CD4-positive, CD25-positive, alpha-beta regulatory T cell (primary cell): ENCODE measurements around the gene FRAT2. TPM values are rescaled to one million over a fixed set of nuclear protein-coding genes. Genes with fewer than 3 reads are reported as not detected.
A peak's percentile ranks its signal among the peaks of the same experiment; 100 is the strongest.

ENCODE experiments used
- ATAC-seq, 2 donors: fragments of 150-1000 bp; cut with Tn5 transposase; one replicate each; pipeline ENCODE4 v1.10.0; 2021; ENCODE audit warnings: low read depth in 2 of 2, moderate number of reproducible peaks in 2 of 2, moderate library complexity in 1 of 2
- DNase-seq, 3 donors: peaks; one replicate each; pipeline versions ENCODE4 v3.0.0 to v3.0.0-alpha.2; 2012 to 2022; ENCODE audit warnings: mixed read lengths in 1 of 3
- H3K27ac ChIP-seq: one replicate; pipeline ENCODE4 v1.7.0; 2013; ENCODE audit warnings: mild to moderate bottlenecking, low read length; ENCODE audit not compliant: insufficient read depth, poor library complexity, severe bottlenecking
- H3K27me3 ChIP-seq: one replicate; pipeline ENCODE4 v1.7.0; 2013; ENCODE audit warnings: low read length; ENCODE audit not compliant: control insufficient read depth, insufficient read depth
- H3K36me3 ChIP-seq: one replicate; pipeline ENCODE4 v1.7.0; 2013; ENCODE audit warnings: mild to moderate bottlenecking, low read length, moderate library complexity; ENCODE audit not compliant: control insufficient read depth, insufficient read depth
- H3K4me1 ChIP-seq: 2 replicates; pipeline ENCODE4 v1.7.0; 2013; ENCODE audit warnings: mild to moderate bottlenecking, low read length; ENCODE audit not compliant: insufficient read depth, control insufficient read depth, poor library complexity, severe bottlenecking
- H3K4me3 ChIP-seq: one replicate; pipeline ENCODE4 v1.7.0; 2013; ENCODE audit warnings: low read depth, mild to moderate bottlenecking, low read length, moderate library complexity
- H3K9me3 ChIP-seq, 2 experiments: 1 replicate in 1 of 2; 2 replicates in 1 of 2; pipeline ENCODE4 v1.7.0; 2013; ENCODE audit warnings: low read length in 2 of 2, mild to moderate bottlenecking in 1 of 2, moderate library complexity in 1 of 2; ENCODE audit not compliant: control insufficient read depth in 2 of 2
- H3K27ac Mint-ChIP-seq, 3 donors: one replicate each; pipeline ENCODE4 v1.8.0; 2020 to 2022; ENCODE audit warnings: mild to moderate bottlenecking in 3 of 3, mixed read lengths in 3 of 3, moderate library complexity in 2 of 3
- H3K27me3 Mint-ChIP-seq: one replicate; pipeline ENCODE4 v1.8.0; 2022; ENCODE audit warnings: mild to moderate bottlenecking, mixed read lengths
- H3K36me3 Mint-ChIP-seq: one replicate; pipeline ENCODE4 v1.8.0; 2020; ENCODE audit warnings: mixed read lengths
- H3K4me1 Mint-ChIP-seq, 4 donors: one replicate each; pipeline ENCODE4 v1.8.0; 2020 to 2022; ENCODE audit warnings: mixed read lengths in 4 of 4, mild to moderate bottlenecking in 1 of 4
- H3K4me3 Mint-ChIP-seq, 4 donors: one replicate each; pipeline ENCODE4 v1.8.0; 2020 to 2022; ENCODE audit warnings: mild to moderate bottlenecking in 4 of 4, mixed read lengths in 4 of 4, moderate library complexity in 3 of 4
- H3K9me3 Mint-ChIP-seq, 7 donors: one replicate each; pipeline ENCODE4 v1.8.0; 2020 to 2022; ENCODE audit warnings: mixed read lengths in 7 of 7, mild to moderate bottlenecking in 3 of 7, moderate library complexity in 2 of 7
- polyA plus RNA-seq, 4 donors: library from polyadenylated mRNA; unstranded; fragments of 300-500 nt; fragmentation: Illumina TruSeq; gene quantifications; one replicate each; pipeline ENCODE4 v1.2.3, GENCODE V29; 2021
- total RNA-seq: library from RNA; stranded (reverse); gene quantifications from one replicate; pipeline ENCODE4 v1.2.3, GENCODE V29; 2022

The FRAT2 gene
- total and polyA plus RNA-seq, 5 donors from 2014 or later, result 8.8 to 28.0 (median 11.0) TPM

- ATAC-seq, result no peak
- Mint-ChIP-seq H3K4me3 (peak overlapping the region in 2 of 4 donors; percentile 63 to 71), H3K27ac (peak overlapping the region in 1 of 3 donors; percentile 75), H3K4me1 (peaks cover 3 to 21% (median 16%) of the 10 kb centered on the region in 4 donors), H3K27me3 (peaks cover 21% of the 10 kb centered on the region), H3K9me3 (no peaks in the 10 kb centered on the region), H3K36me3 (peaks cover 9% of the 10 kb centered on the region)
- DNase-seq, result no peak
- peaks cover 5% of the 10 kb centered on the region for H3K27me3 ChIP-seq
- no peak overlapping the region for H3K4me3 ChIP-seq
- H3K27ac ChIP-seq, result no peak overlapping the region
- peaks cover 25% of the 10 kb centered on the region for H3K4me1 ChIP-seq
- H3K36me3 ChIP-seq, result no peaks in the 10 kb centered on the region
- no peaks in the 10 kb centered on the region for H3K9me3 ChIP-seq
Measured at GRCh38 chr10:97336942-97337831, 2.7 kb upstream of the FRAT2 start.

GRCh38 chr10:97336446-97336845 lies 1.9 kb upstream of the FRAT2 start:
- H3K27me3 ChIP-seq, result peaks cover 5% of the 10 kb centered on the region
- H3K9me3 ChIP-seq, result no peaks in the 10 kb centered on the region
- H3K4me3 Mint-ChIP-seq, result peak overlapping the region in 2 of 4 donors; percentile 63 to 71
- no peak overlapping the region for H3K4me3 ChIP-seq
- H3K4me1 ChIP-seq, result peaks cover 32% of the 10 kb centered on the region
- DNase-seq (no peak), ATAC-seq (no peak)
- H3K27me3 Mint-ChIP-seq, result peaks cover 21% of the 10 kb centered on the region
- H3K27ac ChIP-seq, result no peak overlapping the region
- peak overlapping the region in 2 of 3 donors; percentile 75 to 83 for H3K27ac Mint-ChIP-seq
- H3K36me3 ChIP-seq, result no peaks in the 10 kb centered on the region
- no peaks in the 10 kb centered on the region for H3K9me3 Mint-ChIP-seq
- H3K4me1 Mint-ChIP-seq, result peaks cover 4 to 28% (median 21%) of the 10 kb centered on the region in 4 donors
- H3K36me3 Mint-ChIP-seq, result peaks cover 12% of the 10 kb centered on the region

GRCh38 chr10:97336006-97336405 lies 1.5 kb upstream of the FRAT2 start:
- ATAC-seq, result no peak
- peak overlapping the region in 2 of 3 donors; percentile 75 to 83 for H3K27ac Mint-ChIP-seq
- H3K4me3 Mint-ChIP-seq, result peak overlapping the region; percentile 47 to 83 (median 76)
- peaks cover 8 to 32% (median 25%) of the 10 kb centered on the region in 4 donors for H3K4me1 Mint-ChIP-seq
- Histone ChIP-seq H3K9me3 (no peaks in the 10 kb centered on the region), H3K4me1 (peaks cover 37% of the 10 kb centered on the region), H3K27ac (no peak overlapping the region), H3K4me3 (no peak overlapping the region), H3K36me3 (no peaks in the 10 kb centered on the region), H3K27me3 (peaks cover 5% of the 10 kb centered on the region)
- no peaks in the 10 kb centered on the region for H3K9me3 Mint-ChIP-seq
- H3K36me3 Mint-ChIP-seq, result peaks cover 16% of the 10 kb centered on the region
- no peak for DNase-seq
- peaks cover 21% of the 10 kb centered on the region for H3K27me3 Mint-ChIP-seq

- peaks cover 21% of the 10 kb centered on the region for H3K27me3 Mint-ChIP-seq
Measured at GRCh38 chr10:97335188-97335619, 675 bp upstream of the FRAT2 start.

GRCh38 chr10:97333601-97334369 lies 744 bp downstream of the FRAT2 start:
- peaks cover 8 to 54% (median 37%) of the 10 kb centered on the region in 4 donors for H3K4me1 Mint-ChIP-seq
- peak overlapping the region; percentile 87 to 95 (median 91) for H3K27ac Mint-ChIP-seq
- peaks cover 9% of the 10 kb centered on the region for H3K36me3 ChIP-seq
- no peaks in the 10 kb centered on the region for H3K9me3 Mint-ChIP-seq
- DNase-seq (peak; percentile 5 to 57 (median 35)), ATAC-seq (peak; percentile 12 to 16)
- peaks cover 44% of the 10 kb centered on the region for H3K4me1 ChIP-seq
- peak overlapping the region; percentile 93 to 97 (median 94) for H3K4me3 Mint-ChIP-seq
- H3K27ac ChIP-seq, result peak overlapping the region; percentile 94
- H3K9me3 ChIP-seq, result no peaks in the 10 kb centered on the region
- peaks cover 21% of the 10 kb centered on the region for H3K27me3 Mint-ChIP-seq
- H3K27me3 ChIP-seq, result peaks cover 5% of the 10 kb centered on the region
- peaks cover 21% of the 10 kb centered on the region for H3K36me3 Mint-ChIP-seq
- H3K4me3 ChIP-seq, result peak overlapping the region; percentile 92

More at GRCh38 chr10:97335188-97335619, 675 bp upstream of the FRAT2 start:
- peaks cover 5% of the 10 kb centered on the region for H3K27me3 ChIP-seq
- Mint-ChIP-seq H3K36me3 (peaks cover 16% of the 10 kb centered on the region), H3K4me3 (peak overlapping the region; percentile 71 to 83 (median 80)), H3K9me3 (no peaks in the 10 kb centered on the region), H3K4me1 (peaks cover 8 to 40% (median 27%) of the 10 kb centered on the region in 4 donors), H3K27ac (no peak overlapping the region)
- no peak for ATAC-seq
- H3K36me3 ChIP-seq, result no peaks in the 10 kb centered on the region
- H3K4me1 ChIP-seq, result peaks cover 39% of the 10 kb centered on the region
- peak overlapping the region; percentile 32 for H3K4me3 ChIP-seq
- no peak for DNase-seq
- peak overlapping the region; percentile 94 for H3K27ac ChIP-seq
- no peaks in the 10 kb centered on the region for H3K9me3 ChIP-seq

- H3K4me3 ChIP-seq, result peak overlapping the region; percentile 92
- Mint-ChIP-seq H3K27me3 (peaks cover 21% of the 10 kb centered on the region), H3K4me3 (peak overlapping the region; percentile 93 to 97 (median 94)), H3K36me3 (peaks cover 21% of the 10 kb centered on the region), H3K9me3 (no peaks in the 10 kb centered on the region), H3K27ac (peak overlapping the region; percentile 87 to 95 (median 91)), H3K4me1 (peaks cover 8 to 59% (median 40%) of the 10 kb centered on the region in 4 donors)
- DNase-seq (no peak), ATAC-seq (no peak)
- no peak overlapping the region for H3K27ac ChIP-seq
- peaks cover 44% of the 10 kb centered on the region for H3K4me1 ChIP-seq
- H3K9me3 ChIP-seq, result no peaks in the 10 kb centered on the region
- H3K36me3 ChIP-seq, result peaks cover 14% of the 10 kb centered on the region
- H3K27me3 ChIP-seq, result peaks cover 5% of the 10 kb centered on the region
Measured at GRCh38 chr10:97333351-97333600, 1.3 kb downstream of the FRAT2 start.

- Mint-ChIP-seq H3K4me1 (peaks cover 8 to 64% (median 42%) of the 10 kb centered on the region in 4 donors), H3K9me3 (no peaks in the 10 kb centered on the region), H3K27me3 (peaks cover 17% of the 10 kb centered on the region), H3K27ac (peak overlapping the region; percentile 87 to 95 (median 91)), H3K36me3 (peaks cover 24% of the 10 kb centered on the region), H3K4me3 (peak overlapping the region; percentile 93 to 97 (median 94))
- H3K9me3 ChIP-seq, result no peaks in the 10 kb centered on the region
- H3K4me1 ChIP-seq, result peaks cover 44% of the 10 kb centered on the region
- H3K36me3 ChIP-seq, result peaks cover 14% of the 10 kb centered on the region
- ATAC-seq (no peak), DNase-seq (no peak)
- H3K4me3 ChIP-seq, result peak overlapping the region; percentile 92
- H3K27me3 ChIP-seq, result peaks cover 5% of the 10 kb centered on the region
- peak overlapping the region; percentile 55 for H3K27ac ChIP-seq
Measured at GRCh38 chr10:97332591-97333350, 1.8 kb downstream of the FRAT2 start.
